ENCODE measurements around the gene ALPG.
"Not testable (repeated sequence)": the region's sequence is repeated elsewhere in the genome, so short reads cannot be mapped to it uniquely, and the experiment has no call there.

The ALPG gene

DNA sequence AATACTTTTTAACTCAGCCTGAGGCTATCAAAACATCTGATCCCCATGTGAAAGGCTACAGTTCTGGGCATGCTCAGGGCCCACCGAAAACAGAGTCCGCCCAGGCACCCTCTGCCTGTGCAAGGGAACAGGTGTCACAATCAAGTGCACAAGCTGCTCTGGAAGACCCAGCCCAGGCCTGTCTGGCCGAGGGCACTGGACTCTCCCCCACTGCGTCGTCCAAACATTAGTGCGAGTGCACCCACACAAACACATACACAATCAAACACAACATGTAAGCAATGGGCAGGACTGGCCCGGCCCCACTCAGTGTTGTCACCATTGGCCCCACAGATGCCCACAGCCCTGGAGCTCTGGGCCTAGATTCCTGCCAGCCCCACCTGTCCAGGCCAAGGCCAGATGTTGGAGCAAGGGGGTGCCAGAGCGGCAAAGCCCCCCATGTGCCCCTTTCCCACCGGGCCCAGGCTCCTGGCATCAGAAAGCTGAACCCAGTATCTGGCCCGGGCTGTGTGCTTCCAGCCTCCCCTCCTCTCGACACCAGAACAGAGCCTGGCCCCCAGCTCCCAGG is 617 bp upstream of the ALPG start:
- Histone ChIP-seq H2AFZ (ENCODE audit: low read depth) (no peak overlapping the region), H3K27me3 (ENCODE audit: insufficient read depth, low read depth) (no peaks in the 10 kb centered on the region), H3K27ac (no peak overlapping the region), H3K36me3 (ENCODE audit: insufficient read depth) (no peaks in the 10 kb centered on the region), H3K4me2 (no peak overlapping the region), H3K4me3 (IDR thresholded peaks at IDR 0.05; ENCODE audit: insufficient read depth, low read depth, low read length) (no peak overlapping the region), H3K4me1 (ENCODE audit: low read depth, poor library complexity, severe bottlenecking) (no peaks in the 10 kb centered on the region), H4K20me1 (ENCODE audit: insufficient read depth) (no peaks in the 10 kb centered on the region), H3K9ac (no peak overlapping the region), H3K79me2 (ENCODE audit: insufficient read depth, low read depth) (no peaks in the 10 kb centered on the region)
- TF ChIP-seq, protein P1, sequence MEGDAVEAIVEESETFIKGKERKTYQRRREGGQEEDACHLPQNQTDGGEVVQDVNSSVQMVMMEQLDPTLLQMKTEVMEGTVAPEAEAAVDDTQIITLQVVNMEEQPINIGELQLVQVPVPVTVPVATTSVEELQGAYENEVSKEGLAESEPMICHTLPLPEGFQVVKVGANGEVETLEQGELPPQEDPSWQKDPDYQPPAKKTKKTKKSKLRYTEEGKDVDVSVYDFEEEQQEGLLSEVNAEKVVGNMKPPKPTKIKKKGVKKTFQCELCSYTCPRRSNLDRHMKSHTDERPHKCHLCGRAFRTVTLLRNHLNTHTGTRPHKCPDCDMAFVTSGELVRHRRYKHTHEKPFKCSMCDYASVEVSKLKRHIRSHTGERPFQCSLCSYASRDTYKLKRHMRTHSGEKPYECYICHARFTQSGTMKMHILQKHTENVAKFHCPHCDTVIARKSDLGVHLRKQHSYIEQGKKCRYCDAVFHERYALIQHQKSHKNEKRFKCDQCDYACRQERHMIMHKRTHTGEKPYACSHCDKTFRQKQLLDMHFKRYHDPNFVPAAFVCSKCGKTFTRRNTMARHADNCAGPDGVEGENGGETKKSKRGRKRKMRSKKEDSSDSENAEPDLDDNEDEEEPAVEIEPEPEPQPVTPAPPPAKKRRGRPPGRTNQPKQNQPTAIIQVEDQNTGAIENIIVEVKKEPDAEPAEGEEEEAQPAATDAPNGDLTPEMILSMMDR (conservative IDR thresholded peaks at IDR 0.05; ENCODE audit: low read depth, low read length), result no peak

GRCh38 chr2:232407428-232408150 is 945 bp downstream of the ALPG start:
- H3K9ac ChIP-seq, H3K27ac ChIP-seq: not testable (repeated sequence)

DNA sequence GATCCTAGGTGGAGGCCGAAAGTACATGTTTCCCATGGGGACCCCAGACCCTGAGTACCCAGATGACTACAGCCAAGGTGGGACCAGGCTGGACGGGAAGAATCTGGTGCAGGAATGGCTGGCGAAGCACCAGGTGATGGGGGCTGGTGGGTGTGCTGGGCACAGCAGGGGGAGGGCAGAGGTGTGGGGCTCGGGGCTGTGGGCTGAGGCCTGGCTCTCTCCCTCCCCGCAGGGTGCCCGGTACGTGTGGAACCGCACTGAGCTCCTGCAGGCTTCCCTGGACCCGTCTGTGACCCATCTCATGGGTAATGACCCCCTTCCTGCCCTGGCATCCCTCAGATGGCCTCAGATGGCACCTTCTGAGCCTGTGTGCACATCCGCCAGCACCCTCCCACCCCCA is 1.6 kb downstream of the ALPG start:
- not testable (repeated sequence) for H3K27me3 ChIP-seq (ENCODE audit: insufficient read depth, low read depth); H3K79me2 ChIP-seq (ENCODE audit: insufficient read depth, low read depth); H3K4me2 ChIP-seq; H3K9ac ChIP-seq; H3K4me1 ChIP-seq (ENCODE audit: low read depth, poor library complexity, severe bottlenecking); H4K20me1 ChIP-seq (ENCODE audit: insufficient read depth); H3K4me3 ChIP-seq (IDR thresholded peaks at IDR 0.05; ENCODE audit: insufficient read depth, low read depth, low read length); H2AFZ ChIP-seq (ENCODE audit: low read depth); H3K27ac ChIP-seq; H3K36me3 ChIP-seq (ENCODE audit: insufficient read depth)

More at GRCh38 chr2:232407428-232408150, 945 bp downstream of the ALPG start:
- not testable (repeated sequence) for H3K4me1 ChIP-seq (ENCODE audit: low read depth, poor library complexity, severe bottlenecking); H3K4me2 ChIP-seq; H3K79me2 ChIP-seq (ENCODE audit: insufficient read depth, low read depth); H3K4me3 ChIP-seq (IDR thresholded peaks at IDR 0.05; ENCODE audit: insufficient read depth, low read depth, low read length); H4K20me1 ChIP-seq (ENCODE audit: insufficient read depth); H2AFZ ChIP-seq (ENCODE audit: low read depth); H3K27me3 ChIP-seq (ENCODE audit: insufficient read depth, low read depth); H3K36me3 ChIP-seq (ENCODE audit: insufficient read depth)

DNA sequence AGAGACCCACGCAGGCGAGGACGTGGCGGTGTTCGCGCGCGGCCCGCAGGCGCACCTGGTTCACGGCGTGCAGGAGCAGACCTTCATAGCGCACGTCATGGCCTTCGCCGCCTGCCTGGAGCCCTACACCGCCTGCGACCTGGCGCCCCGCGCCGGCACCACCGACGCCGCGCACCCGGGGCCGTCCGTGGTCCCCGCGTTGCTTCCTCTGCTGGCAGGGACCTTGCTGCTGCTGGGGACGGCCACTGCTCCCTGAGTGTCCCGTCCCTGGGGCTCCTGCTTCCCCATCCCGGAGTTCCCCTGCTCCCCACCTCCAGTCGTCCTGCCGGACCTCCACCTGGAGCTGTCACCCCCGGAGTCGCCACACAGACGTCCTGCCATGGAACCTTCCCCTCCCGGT is 3.0 kb downstream of the ALPG start:
- H3K36me3 ChIP-seq (ENCODE audit: insufficient read depth); H3K4me2 ChIP-seq; H3K79me2 ChIP-seq (ENCODE audit: insufficient read depth, low read depth); H3K9ac ChIP-seq; H3K27me3 ChIP-seq (ENCODE audit: insufficient read depth, low read depth); H3K4me3 ChIP-seq (IDR thresholded peaks at IDR 0.05; ENCODE audit: insufficient read depth, low read depth, low read length); H3K4me1 ChIP-seq (ENCODE audit: low read depth, poor library complexity, severe bottlenecking); H4K20me1 ChIP-seq (ENCODE audit: insufficient read depth); H2AFZ ChIP-seq (ENCODE audit: low read depth); H3K27ac ChIP-seq: not testable (repeated sequence)

GRCh38 chr2:232410238-232410900 is 3.7 kb downstream of the ALPG start:
- H3K27me3 ChIP-seq (ENCODE audit: insufficient read depth, low read depth), result no peaks in the 10 kb centered on the region
- TF ChIP-seq, protein P1 (conservative IDR thresholded peaks at IDR 0.05; ENCODE audit: low read depth, low read length), result no peak

More at GRCh38 chr2:232410238-232410900, 3.7 kb downstream of the ALPG start:
- no peak overlapping the region for H3K4me2 ChIP-seq
- no peak overlapping the region for H3K27ac ChIP-seq
- H3K4me3 ChIP-seq (IDR thresholded peaks at IDR 0.05; ENCODE audit: insufficient read depth, low read depth, low read length), result no peak overlapping the region
- no peaks in the 10 kb centered on the region for H3K4me1 ChIP-seq (ENCODE audit: low read depth, poor library complexity, severe bottlenecking)
- no peaks in the 10 kb centered on the region for H3K79me2 ChIP-seq (ENCODE audit: insufficient read depth, low read depth)
- no peaks in the 10 kb centered on the region for H3K36me3 ChIP-seq (ENCODE audit: insufficient read depth)
- no peak overlapping the region for H2AFZ ChIP-seq (ENCODE audit: low read depth)
- H3K9ac ChIP-seq, result no peak overlapping the region
- H4K20me1 ChIP-seq (ENCODE audit: insufficient read depth), result no peaks in the 10 kb centered on the region
